MCF 10A (cell line): Measurements from ENCODE around the gene XXYLT1. TPM values are rescaled to one million over a fixed set of nuclear protein-coding genes. Genes with fewer than 3 reads are reported as not detected.

Source experiments
- BruUV-seq: library from RNA; stranded (reverse); fragments of 400-500 nt; replicated peaks from 2 replicates; lab custom pipeline; 2021; lab: Mats Ljungman, UMichigan
- CTCF ChIA-PET: fragments of 300-600 bp; sonication (Branson Sonifier 250); formaldehyde crosslinking; extraction: SDS; loops from one replicate; lab custom pipeline; 2021; ENCODE audit warnings: antibody characterized with exemption, inconsistent platforms; lab: Yijun Ruan, JAX
- POLR2A ChIA-PET: fragments of 300-600, 350-650 bp; sonication (Branson Sonifier 250); formaldehyde crosslinking; extraction: SDS; loops from one replicate; lab custom pipeline; 2020; ENCODE audit warnings: antibody characterized with exemption, inconsistent platforms; lab: Yijun Ruan, JAX
- DNase-seq: peaks from one replicate; pipeline ENCODE4 v3.0.0-alpha.2; 2018; ENCODE audit not compliant: unreplicated experiment
- H3K27ac Mint-ChIP-seq: one replicate; pipeline ENCODE4 v1.8.0; 2022; ENCODE audit warnings: mild to moderate bottlenecking, low read depth, mixed read lengths; ENCODE audit not compliant: unreplicated experiment
- H3K27me3 Mint-ChIP-seq: one replicate; pipeline ENCODE4 v1.8.0; 2022; ENCODE audit warnings: mixed read lengths; ENCODE audit not compliant: insufficient read depth, unreplicated experiment
- H3K36me3 Mint-ChIP-seq: one replicate; pipeline ENCODE4 v1.8.0; 2022; ENCODE audit warnings: mild to moderate bottlenecking, moderate library complexity, mixed read lengths; ENCODE audit not compliant: insufficient read depth, unreplicated experiment
- H3K4me1 Mint-ChIP-seq: one replicate; pipeline ENCODE4 v1.8.0; 2022; ENCODE audit warnings: mixed read lengths; ENCODE audit not compliant: insufficient read depth, unreplicated experiment
- H3K4me3 Mint-ChIP-seq: one replicate; pipeline ENCODE4 v1.8.0; 2022; ENCODE audit warnings: mild to moderate bottlenecking, moderate library complexity, mixed read lengths; ENCODE audit not compliant: unreplicated experiment
- H3K9me3 Mint-ChIP-seq: one replicate; pipeline ENCODE4 v1.8.0; 2022; ENCODE audit warnings: mixed read lengths; ENCODE audit not compliant: unreplicated experiment
- CTCF ChIP-seq: fragments of 200-600 bp; IDR thresholded peaks from one replicate; pipeline ENCODE4 v1.8.0; 2022; ENCODE audit warnings: antibody characterized with exemption, mild to moderate bottlenecking; ENCODE audit not compliant: unreplicated experiment
- intact Hi-C: fragments of 100-400 bp; cut with micrococcal nuclease; formaldehyde crosslinking; loops from 2 replicates; pipeline ENCODE4 v1.14.1; 2022
- total RNA-seq: library from RNA; stranded (reverse); gene quantifications from 2 replicates; pipeline ENCODE4 v1.2.3, GENCODE V29; 2022

XXYLT1 gene
- total RNA-seq, 1 experiment from 2014 or later = 10.0 TPM

GRCh38 chr3:195180490-195181112 is 90.4 kb downstream of the XXYLT1 start:
- no peak overlapping the region for H3K4me3 Mint-ChIP-seq
- no peak for DNase-seq
- peaks cover 24% of the 10 kb centered on the region for H3K4me1 Mint-ChIP-seq
- no peaks in the 10 kb centered on the region for H3K27me3 Mint-ChIP-seq
- H3K36me3 Mint-ChIP-seq = peaks cover 6% of the 10 kb centered on the region
- TF ChIP-seq CTCF = no peak
- peak overlapping the region; percentile 18 for H3K27ac Mint-ChIP-seq
- BruUV-seq = no TSS peak
- ChIA-PET CTCF (no interaction called here), POLR2A (no interaction called here)
- no peaks in the 10 kb centered on the region for H3K9me3 Mint-ChIP-seq
- intact Hi-C loops = no loop called here

GRCh38 chr3:195179776-195180489 is 91.0 kb downstream of the XXYLT1 start:
- Mint-ChIP-seq H3K27ac (peak overlapping the region; percentile 18), H3K27me3 (no peaks in the 10 kb centered on the region), H3K4me1 (peaks cover 18% of the 10 kb centered on the region), H3K4me3 (no peak overlapping the region), H3K9me3 (no peaks in the 10 kb centered on the region), H3K36me3 (peaks cover 12% of the 10 kb centered on the region)
- ChIA-PET CTCF (interaction anchor here (0.9 kb wide), 1 partner anchor 9 kb away, joined by 4 read pairs; no protein-coding TSS in a partner anchor), POLR2A (interaction anchor here (0.6 to 1.0 kb wide), 2 partner anchors 79 to 508 kb away, joined by 3 to 4 read pairs; partner anchors contain the start of gene LSG1)
- intact Hi-C loops = no loop called here
- no TSS peak for BruUV-seq
- DNase-seq = no peak
- TF ChIP-seq CTCF = no peak

GRCh38 chr3:195178124-195178910 is 92.6 kb downstream of the XXYLT1 start:
- intact Hi-C loops = no loop called here
- H3K9me3 Mint-ChIP-seq = no peaks in the 10 kb centered on the region
- ChIA-PET CTCF (interaction anchor here (0.9 kb wide), 1 partner anchor 11 kb away, joined by 4 read pairs; no protein-coding TSS in a partner anchor), POLR2A (interaction anchor here (0.6 to 1.7 kb wide), 2 partner anchors 9 to 28 kb away, joined by 3 to 6 read pairs; no protein-coding TSS in a partner anchor)
- no peak overlapping the region for H3K27ac Mint-ChIP-seq
- no peak for DNase-seq
- H3K36me3 Mint-ChIP-seq = peaks cover 9% of the 10 kb centered on the region
- H3K27me3 Mint-ChIP-seq = no peaks in the 10 kb centered on the region
- peaks cover 14% of the 10 kb centered on the region for H3K4me1 Mint-ChIP-seq
- TF ChIP-seq CTCF = no peak
- H3K4me3 Mint-ChIP-seq = no peak overlapping the region
- BruUV-seq = no TSS peak
